Endothelial cell of hepatic sinusoid (primary cell): Measurements from ENCODE around the gene SHANK1.

Source experiments
- in situ Hi-C: cut with HindIII; loops from 2 replicates; pipeline ENCODE4 v1.10.0; 2017; ENCODE audit warnings: low sequenced_read_pairs

Gene SHANK1

GRCh38 chr19:50713556-50714236 lies 5.9 kb downstream of the SHANK1 start:
- in situ Hi-C loops: no loop called here

GRCh38 chr19:50712833-50713232 lies 6.8 kb downstream of the SHANK1 start:
- in situ Hi-C loops: no loop called here

- in situ Hi-C loops: no loop called here
Observed at GRCh38 chr19:50711805-50712204, 7.8 kb downstream of the SHANK1 start.

GRCh38 chr19:50711196-50711595 lies 8.4 kb downstream of the SHANK1 start:
- in situ Hi-C loops: no loop called here

- in situ Hi-C loops: no loop called here
Observed at GRCh38 chr19:50710612-50711011, 9.0 kb downstream of the SHANK1 start.

GRCh38 chr19:50710094-50710493 lies 9.5 kb downstream of the SHANK1 start:
- in situ Hi-C loops: no loop called here

GRCh38 chr19:50708179-50708879 lies 11.3 kb downstream of the SHANK1 start:
- in situ Hi-C loops: no loop called here

GRCh38 chr19:50706387-50706786 lies 13.2 kb downstream of the SHANK1 start:
- in situ Hi-C loops: no loop called here

- in situ Hi-C loops: no loop called here
Observed at GRCh38 chr19:50705422-50706019, 14.1 kb downstream of the SHANK1 start.

- in situ Hi-C loops: no loop called here
Observed at GRCh38 chr19:50703915-50704796, 15.4 kb downstream of the SHANK1 start.

GRCh38 chr19:50702871-50703829 lies 16.5 kb downstream of the SHANK1 start:
- in situ Hi-C loops: no loop called here

- in situ Hi-C loops: no loop called here
Observed at GRCh38 chr19:50702158-50702870, 17.3 kb downstream of the SHANK1 start.

- in situ Hi-C loops: no loop called here
Observed at GRCh38 chr19:50701367-50701985, 18.1 kb downstream of the SHANK1 start.

- in situ Hi-C loops: loop anchor here (5.0 kb wide), 1 partner anchor 70 kb away; no protein-coding TSS in a partner anchor
Observed at GRCh38 chr19:50697414-50698124, 22.0 kb downstream of the SHANK1 start.

- in situ Hi-C loops: loop anchor here (5.0 kb wide), 1 partner anchor 71 kb away; no protein-coding TSS in a partner anchor
Observed at GRCh38 chr19:50696094-50696483, 23.5 kb downstream of the SHANK1 start.

GRCh38 chr19:50695251-50696093 lies 24.1 kb downstream of the SHANK1 start:
- in situ Hi-C loops: loop anchor here (5.0 kb wide), 1 partner anchor 72 kb away; no protein-coding TSS in a partner anchor

GRCh38 chr19:50694815-50695145 lies 24.8 kb downstream of the SHANK1 start:
- in situ Hi-C loops: loop anchor here (5.0 kb wide), 1 partner anchor 73 kb away; no protein-coding TSS in a partner anchor
